Adipocyte (in vitro differentiated cells): ENCODE data around the gene POU6F2.
A peak's percentile ranks its signal among the peaks of the same experiment; 100 is the strongest.

ENCODE experiments used
- DNase-seq: peaks from one replicate; pipeline ENCODE4 v3.0.0-alpha.2; 2015; ENCODE audit warnings: low read depth
- H3K27me3 ChIP-seq: replicated peaks from 2 replicates; pipeline ENCODE4 v1.7.0; 2013; ENCODE audit warnings: mild to moderate bottlenecking, low read length, moderate library complexity; ENCODE audit not compliant: control insufficient read depth, insufficient read depth
- H3K36me3 ChIP-seq: 2 replicates; pipeline ENCODE4 v1.7.0; 2013; ENCODE audit warnings: low read length, mild to moderate bottlenecking, moderate library complexity; ENCODE audit not compliant: control insufficient read depth, insufficient read depth, severe bottlenecking
- H3K4me1 ChIP-seq: 2 replicates; pipeline ENCODE4 v1.7.0; 2013; ENCODE audit warnings: mild to moderate bottlenecking, low read length, moderate library complexity; ENCODE audit not compliant: control insufficient read depth, insufficient read depth
- H3K4me3 ChIP-seq: 2 replicates; pipeline ENCODE4 v1.7.0; 2013; ENCODE audit warnings: mild to moderate bottlenecking, low read length, moderate library complexity
- H3K9ac ChIP-seq: 2 replicates; pipeline ENCODE4 v1.7.0; 2013; ENCODE audit warnings: mild to moderate bottlenecking, low read length, moderate library complexity
- H3K9me3 ChIP-seq: 2 replicates; pipeline ENCODE4 v1.7.0; 2013; ENCODE audit warnings: mild to moderate bottlenecking, low read length, moderate library complexity; ENCODE audit not compliant: control insufficient read depth

Gene POU6F2

GRCh38 chr7:38977685-38978084 is at the start of gene POU6F2:
Gene POU6F2, plus strand, starts transcription at chr7:38977909. Its CDS starts 45 bp downstream, at chr7:38977954.
- H3K4me3 ChIP-seq: no peak within 1 kb of the TSS
- H3K36me3 ChIP-seq: no peaks in the 10 kb centered on the region
- no peaks in the 10 kb centered on the region for H3K4me1 ChIP-seq
- no peaks in the 10 kb centered on the region for H3K9me3 ChIP-seq
- no peak within 1 kb of the TSS for H3K9ac ChIP-seq
- H3K27me3 ChIP-seq: peaks cover 56% of the 10 kb centered on the region
- DNase-seq: no peak

GRCh38 chr7:38928506-38928905 is 49.2 kb upstream of the POU6F2 start:
- no peaks in the 10 kb centered on the region for H3K36me3 ChIP-seq
- no peak overlapping the region for H3K9ac ChIP-seq
- no peak for DNase-seq
- H3K9me3 ChIP-seq: no peaks in the 10 kb centered on the region
- H3K4me3 ChIP-seq: no peak overlapping the region
- H3K27me3 ChIP-seq: peaks cover 6% of the 10 kb centered on the region
- H3K4me1 ChIP-seq: no peaks in the 10 kb centered on the region

- Histone ChIP-seq H3K36me3 (no peaks in the 10 kb centered on the region), H3K4me3 (no peak overlapping the region), H3K4me1 (no peaks in the 10 kb centered on the region), H3K27me3 (peaks cover 3% of the 10 kb centered on the region), H3K9ac (no peak overlapping the region), H3K9me3 (no peaks in the 10 kb centered on the region)
- no peak for DNase-seq
Measured at GRCh38 chr7:38929460-38930171, 48.1 kb upstream of the POU6F2 start.

GRCh38 chr7:38932509-38933168 is 45.1 kb upstream of the POU6F2 start:
- peak; percentile 79 for DNase-seq
- Histone ChIP-seq H3K4me1 (no peaks in the 10 kb centered on the region), H3K9me3 (no peaks in the 10 kb centered on the region), H3K36me3 (no peaks in the 10 kb centered on the region), H3K9ac (no peak overlapping the region), H3K4me3 (no peak overlapping the region), H3K27me3 (no peaks in the 10 kb centered on the region)

GRCh38 chr7:38934051-38934450 is 43.7 kb upstream of the POU6F2 start:
- Histone ChIP-seq H3K9ac (no peak overlapping the region), H3K36me3 (no peaks in the 10 kb centered on the region), H3K9me3 (no peaks in the 10 kb centered on the region), H3K27me3 (no peaks in the 10 kb centered on the region), H3K4me1 (no peaks in the 10 kb centered on the region), H3K4me3 (no peak overlapping the region)
- no peak for DNase-seq

- no peak overlapping the region for H3K4me3 ChIP-seq
- H3K9ac ChIP-seq: no peak overlapping the region
- DNase-seq: no peak
- no peaks in the 10 kb centered on the region for H3K4me1 ChIP-seq
- peaks cover 3% of the 10 kb centered on the region for H3K27me3 ChIP-seq
- H3K36me3 ChIP-seq: no peaks in the 10 kb centered on the region
- H3K9me3 ChIP-seq: no peaks in the 10 kb centered on the region
Measured at GRCh38 chr7:38934536-38934935, 43.2 kb upstream of the POU6F2 start.

GRCh38 chr7:38936641-38937040 is 41.1 kb upstream of the POU6F2 start:
- DNase-seq: no peak
- Histone ChIP-seq H3K9me3 (no peaks in the 10 kb centered on the region), H3K4me3 (no peak overlapping the region), H3K9ac (no peak overlapping the region), H3K36me3 (no peaks in the 10 kb centered on the region), H3K27me3 (peaks cover 3% of the 10 kb centered on the region), H3K4me1 (no peaks in the 10 kb centered on the region)

GRCh38 chr7:38938001-38938485 is 39.7 kb upstream of the POU6F2 start:
- H3K4me1 ChIP-seq: no peaks in the 10 kb centered on the region
- peak; percentile 13 for DNase-seq
- H3K36me3 ChIP-seq: no peaks in the 10 kb centered on the region
- peaks cover 3% of the 10 kb centered on the region for H3K27me3 ChIP-seq
- H3K9me3 ChIP-seq: no peaks in the 10 kb centered on the region
- H3K9ac ChIP-seq: no peak overlapping the region
- no peak overlapping the region for H3K4me3 ChIP-seq

GRCh38 chr7:38938589-38938988 is 39.1 kb upstream of the POU6F2 start:
- Histone ChIP-seq H3K27me3 (peaks cover 3% of the 10 kb centered on the region), H3K9me3 (no peaks in the 10 kb centered on the region), H3K9ac (no peak overlapping the region), H3K4me1 (no peaks in the 10 kb centered on the region), H3K36me3 (no peaks in the 10 kb centered on the region), H3K4me3 (no peak overlapping the region)
- no peak for DNase-seq

- no peaks in the 10 kb centered on the region for H3K36me3 ChIP-seq
- no peak overlapping the region for H3K4me3 ChIP-seq
- H3K4me1 ChIP-seq: no peaks in the 10 kb centered on the region
- no peak for DNase-seq
- H3K9me3 ChIP-seq: no peaks in the 10 kb centered on the region
- H3K9ac ChIP-seq: no peak overlapping the region
- peaks cover 4% of the 10 kb centered on the region for H3K27me3 ChIP-seq
Measured at GRCh38 chr7:38940774-38941173, 36.9 kb upstream of the POU6F2 start.

- H3K36me3 ChIP-seq: no peaks in the 10 kb centered on the region
- H3K4me3 ChIP-seq: no peak overlapping the region
- H3K9me3 ChIP-seq: no peaks in the 10 kb centered on the region
- no peak overlapping the region for H3K9ac ChIP-seq
- DNase-seq: peak; percentile 7
- peaks cover 6% of the 10 kb centered on the region for H3K27me3 ChIP-seq
- H3K4me1 ChIP-seq: no peaks in the 10 kb centered on the region
Measured at GRCh38 chr7:38942431-38943051, 35.2 kb upstream of the POU6F2 start.
